HUES64 (cell line): ENCODE results near the gene FRY.

ENCODE experiments used
- H3K27ac ChIP-seq: 2 replicates; pipeline ENCODE4 v1.7.0; 2013; ENCODE audit warnings: low read depth, low read length, inconsistent platforms
- H3K27me3 ChIP-seq: 2 replicates; pipeline ENCODE4 v1.6.1; 2013; ENCODE audit warnings: mild to moderate bottlenecking, low read length; ENCODE audit not compliant: insufficient read depth
- H3K36me3 ChIP-seq: 2 replicates; pipeline ENCODE4 v1.6.1; 2013; ENCODE audit warnings: mild to moderate bottlenecking, low read length; ENCODE audit not compliant: insufficient read depth
- H3K4me1 ChIP-seq: 2 replicates; pipeline ENCODE4 v1.6.1; 2013; ENCODE audit warnings: mild to moderate bottlenecking, low read length, moderate library complexity; ENCODE audit not compliant: insufficient read depth
- H3K4me3 ChIP-seq: 2 replicates; pipeline ENCODE4 v1.5.1; 2013; ENCODE audit warnings: mild to moderate bottlenecking, low read length, moderate library complexity
- H3K9ac ChIP-seq: 2 replicates; pipeline ENCODE4 v1.6.1; 2013; ENCODE audit warnings: mild to moderate bottlenecking, low read depth, low read length
- H3K9me3 ChIP-seq: 2 replicates; pipeline ENCODE4 v1.6.1; 2013; ENCODE audit warnings: low read depth, low read length; ENCODE audit not compliant: insufficient read depth
- WGBS: fragments of 150-250, 120-280 bp; methylation state at CpG from one replicate; pipeline ENCODE4 v1.1.7; 2013; ENCODE audit warnings: missing lambda C conversion rate; 5-methylcytosine and 5-hydroxymethylcytosine counted together

Gene FRY

DNA sequence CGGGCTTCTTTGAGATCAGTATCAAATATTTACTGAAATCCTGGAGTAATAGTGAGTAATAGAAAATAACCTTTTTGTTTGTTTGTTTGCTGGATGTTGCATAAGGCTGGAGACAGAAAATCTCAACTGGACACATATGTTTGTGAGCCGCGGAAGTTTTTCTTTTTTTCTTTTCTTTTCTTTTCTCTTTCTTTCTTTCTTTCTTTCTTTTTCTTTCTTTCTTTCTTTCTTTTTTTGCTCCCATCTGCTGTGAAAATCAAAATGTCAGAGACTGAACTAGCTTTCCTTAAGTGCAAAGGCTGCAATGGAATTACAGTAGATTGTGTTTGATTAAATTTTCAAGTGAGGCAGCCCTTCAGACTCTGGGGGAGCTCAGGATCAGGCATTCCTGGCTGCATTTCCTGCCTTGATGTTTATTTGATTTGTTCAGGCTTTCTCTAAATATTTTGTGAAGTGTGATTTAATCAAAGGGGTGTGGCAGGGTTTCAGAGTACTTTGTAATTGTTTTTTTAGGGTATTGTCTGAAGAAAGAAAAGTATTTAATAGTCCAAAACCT lies 319 bp downstream of the FRY start:
- Histone ChIP-seq H3K4me3 (peak overlapping the region; percentile 77), H3K36me3 (no peaks in the 10 kb centered on the region), H3K27me3 (no peaks in the 10 kb centered on the region), H3K9ac (peak overlapping the region; percentile 62; the same call in 1 of the 2 replicates), H3K4me1 (peaks cover 33% of the 10 kb centered on the region), H3K27ac (peak overlapping the region; percentile 73; the same call in 1 of the 2 replicates), H3K9me3 (no peaks in the 10 kb centered on the region)
- 51% methylated on average over 3 of the region's 3 CpGs for WGBS

DNA sequence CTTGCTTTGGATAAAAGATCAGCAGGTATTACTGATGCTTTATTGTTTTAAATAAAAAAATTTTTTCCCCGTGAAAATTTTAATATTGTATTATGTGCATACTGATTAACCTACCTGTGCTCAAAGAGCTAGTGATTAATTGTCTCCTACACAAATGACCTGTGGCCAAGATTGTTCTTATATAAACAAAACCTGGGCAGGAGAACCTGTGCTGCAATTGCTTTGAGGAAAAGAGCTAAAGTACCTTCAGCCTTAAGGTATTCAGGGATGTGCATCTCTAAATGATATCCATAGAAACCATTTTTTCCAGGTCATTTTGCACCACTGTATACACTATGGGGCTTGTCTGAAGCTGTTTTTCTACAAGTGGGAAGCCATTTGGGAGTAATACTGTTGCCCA lies 1.2 kb downstream of the FRY start:
- Histone ChIP-seq H3K27ac (no peak overlapping the region), H3K4me1 (peaks cover 31% of the 10 kb centered on the region), H3K9me3 (no peaks in the 10 kb centered on the region), H3K4me3 (no peak overlapping the region), H3K27me3 (no peaks in the 10 kb centered on the region), H3K36me3 (no peaks in the 10 kb centered on the region), H3K9ac (no peak overlapping the region)
- WGBS, result no CpG with 5 or more reads among the region's 1 CpG

DNA sequence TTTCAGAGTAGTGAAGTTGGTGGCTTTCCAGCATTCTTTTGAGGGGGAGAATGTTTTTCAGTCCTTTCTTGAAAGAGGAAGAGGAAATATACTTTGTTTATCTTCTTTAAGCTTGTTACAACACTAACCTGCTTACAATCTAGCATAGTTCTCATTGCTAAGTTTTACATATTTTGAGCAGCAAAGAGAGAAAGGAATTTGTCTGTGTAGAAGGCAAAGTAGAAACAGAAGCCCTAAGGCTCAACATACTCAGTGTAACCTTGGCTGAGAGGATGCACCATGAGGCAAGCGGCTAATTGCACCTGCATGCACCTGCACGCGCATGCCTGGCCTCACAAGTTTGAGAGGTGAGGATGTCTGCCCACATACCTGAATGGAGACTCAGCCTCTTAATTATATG lies 2.2 kb downstream of the FRY start:
- Histone ChIP-seq H3K36me3 (no peaks in the 10 kb centered on the region), H3K27ac (no peak overlapping the region), H3K4me1 (peaks cover 25% of the 10 kb centered on the region), H3K9ac (no peak overlapping the region), H3K27me3 (no peaks in the 10 kb centered on the region), H3K4me3 (no peak overlapping the region), H3K9me3 (no peaks in the 10 kb centered on the region)
- WGBS, result 100% methylated on average over 3 of the region's 3 CpGs

DNA sequence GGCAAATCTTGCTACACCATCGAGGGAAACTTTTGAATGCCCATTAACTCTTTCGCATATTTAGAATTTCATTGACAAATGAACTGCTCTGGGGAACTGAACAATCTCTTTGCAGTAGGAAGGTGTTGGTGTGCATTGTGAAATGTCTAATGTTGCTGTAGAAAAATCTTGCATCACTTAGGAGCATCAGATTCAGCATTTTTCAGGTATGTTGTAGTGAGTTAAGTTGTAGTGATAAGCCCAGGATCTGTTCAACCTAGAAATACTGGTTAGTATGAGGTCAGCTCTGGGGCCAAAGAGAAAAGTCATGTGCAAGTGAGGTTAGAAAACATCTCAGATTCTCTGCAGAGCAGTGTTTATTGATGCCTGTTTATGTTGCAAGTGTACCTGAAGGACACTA lies 4.1 kb downstream of the FRY start:
- H3K9ac ChIP-seq, result no peak overlapping the region
- no peak overlapping the region for H3K27ac ChIP-seq
- H3K27me3 ChIP-seq, result no peaks in the 10 kb centered on the region
- no peaks in the 10 kb centered on the region for H3K36me3 ChIP-seq
- no peaks in the 10 kb centered on the region for H3K9me3 ChIP-seq
- no peak overlapping the region for H3K4me3 ChIP-seq
- H3K4me1 ChIP-seq, result peaks cover 11% of the 10 kb centered on the region
- 92% methylated on average over 2 of the region's 2 CpGs for WGBS

DNA sequence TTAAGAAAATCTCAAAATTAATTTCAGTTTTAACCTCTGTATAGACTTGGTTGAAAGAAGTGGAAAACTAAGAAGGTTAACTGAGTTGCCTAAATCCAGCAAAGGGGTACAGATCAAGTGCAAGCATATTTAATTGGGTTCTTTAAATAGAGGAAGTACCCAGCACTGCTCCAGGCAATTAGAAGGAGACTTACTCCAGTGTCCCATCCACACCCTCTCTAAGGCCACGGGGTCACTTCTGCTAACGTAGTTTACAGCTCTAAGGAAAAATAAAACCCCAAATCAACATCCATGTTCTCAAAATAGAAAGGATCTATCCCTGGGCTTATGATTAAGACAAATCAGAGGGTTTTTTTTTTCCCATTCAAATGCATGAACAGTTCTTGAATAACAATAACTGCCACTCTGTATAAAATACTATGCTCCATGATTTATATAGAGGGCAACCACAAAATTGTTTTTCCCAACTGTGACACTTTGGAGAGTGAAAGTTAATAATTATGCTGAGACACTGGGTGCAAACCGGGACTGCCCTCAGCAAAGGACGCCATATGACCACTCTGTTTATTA lies 4.6 kb downstream of the FRY start:
- Histone ChIP-seq H3K4me1 (peaks cover 10% of the 10 kb centered on the region; the same call in 1 of the 2 replicates), H3K4me3 (no peak overlapping the region), H3K9me3 (no peaks in the 10 kb centered on the region), H3K27ac (no peak overlapping the region), H3K27me3 (no peaks in the 10 kb centered on the region), H3K9ac (no peak overlapping the region), H3K36me3 (no peaks in the 10 kb centered on the region)
- 88% methylated on average over 4 of the region's 4 CpGs for WGBS

DNA sequence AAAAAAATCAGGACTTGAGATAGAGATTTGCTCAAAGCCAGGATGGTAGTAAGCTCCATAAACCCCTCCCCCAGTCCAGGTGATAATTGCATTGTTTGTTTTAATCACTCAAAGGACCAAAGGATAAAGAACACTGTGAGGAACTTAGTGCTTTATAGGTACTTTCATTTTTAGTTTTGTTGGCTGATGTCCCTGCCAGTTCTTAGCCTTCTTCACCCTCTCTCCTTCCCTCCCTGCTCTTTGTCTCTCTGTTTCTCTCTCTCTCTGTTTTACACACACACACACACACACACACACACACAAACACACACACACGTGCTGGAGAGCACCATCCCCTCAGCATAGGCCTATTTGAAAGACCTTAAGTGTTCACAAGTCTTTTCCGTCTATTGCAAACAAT lies 5.2 kb downstream of the FRY start:
- H3K9me3 ChIP-seq, result no peaks in the 10 kb centered on the region
- WGBS, result 55% methylated on average over 2 of the region's 2 CpGs
- no peak overlapping the region for H3K27ac ChIP-seq
- no peaks in the 10 kb centered on the region for H3K27me3 ChIP-seq
- peaks cover 10% of the 10 kb centered on the region; the same call in 1 of the 2 replicates for H3K4me1 ChIP-seq
- H3K36me3 ChIP-seq, result no peaks in the 10 kb centered on the region
- no peak overlapping the region for H3K4me3 ChIP-seq
- no peak overlapping the region for H3K9ac ChIP-seq

DNA sequence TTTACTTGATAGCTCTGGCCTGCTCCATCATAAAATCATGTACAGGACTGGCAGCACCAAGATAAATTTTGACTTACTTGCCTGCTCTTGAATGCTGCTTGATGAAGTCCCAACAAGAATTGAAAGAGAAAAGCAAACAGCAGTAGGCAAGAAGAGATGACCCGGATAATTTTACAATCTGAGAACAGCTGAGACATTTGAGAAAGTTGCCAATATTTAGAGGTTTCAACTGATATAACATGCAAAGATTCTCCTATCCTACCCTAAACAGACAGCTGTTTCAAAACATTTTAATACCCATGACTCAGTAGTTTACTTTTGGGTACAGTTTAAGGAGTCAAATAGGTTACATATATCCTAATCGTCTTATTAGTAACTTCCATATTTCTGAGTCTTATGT lies 5.9 kb downstream of the FRY start:
- Histone ChIP-seq H3K9ac (no peak overlapping the region), H3K9me3 (no peaks in the 10 kb centered on the region), H3K36me3 (no peaks in the 10 kb centered on the region), H3K27ac (no peak overlapping the region), H3K4me3 (no peak overlapping the region), H3K4me1 (peaks cover 10% of the 10 kb centered on the region; the same call in 1 of the 2 replicates), H3K27me3 (no peaks in the 10 kb centered on the region)
- 100% methylated on average over 1 of the region's 2 CpGs for WGBS

DNA sequence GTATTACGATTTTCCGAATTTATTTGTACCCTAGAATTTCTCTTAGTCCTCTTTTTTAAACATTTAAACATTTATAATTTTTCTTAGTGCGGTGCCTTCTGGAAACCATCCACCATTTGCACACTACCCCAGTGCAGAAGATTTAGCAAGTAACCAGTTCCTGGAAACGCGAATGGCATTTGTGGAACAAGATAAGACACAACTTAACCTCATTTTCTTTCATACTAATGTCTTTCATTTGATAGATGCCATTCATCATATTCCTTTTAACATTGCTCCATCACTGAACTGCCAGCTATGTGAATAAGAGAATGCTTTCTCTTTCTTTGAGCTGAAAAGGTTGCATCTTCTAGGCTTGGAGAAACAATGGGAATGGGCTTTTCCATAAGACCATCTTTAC lies 6.8 kb downstream of the FRY start:
- Histone ChIP-seq H3K4me1 (peaks cover 10% of the 10 kb centered on the region; the same call in 1 of the 2 replicates), H3K9me3 (no peaks in the 10 kb centered on the region), H3K4me3 (no peak overlapping the region), H3K27ac (no peak overlapping the region), H3K36me3 (no peaks in the 10 kb centered on the region), H3K9ac (no peak overlapping the region), H3K27me3 (no peaks in the 10 kb centered on the region)
- 94% methylated on average over 5 of the region's 5 CpGs for WGBS

DNA sequence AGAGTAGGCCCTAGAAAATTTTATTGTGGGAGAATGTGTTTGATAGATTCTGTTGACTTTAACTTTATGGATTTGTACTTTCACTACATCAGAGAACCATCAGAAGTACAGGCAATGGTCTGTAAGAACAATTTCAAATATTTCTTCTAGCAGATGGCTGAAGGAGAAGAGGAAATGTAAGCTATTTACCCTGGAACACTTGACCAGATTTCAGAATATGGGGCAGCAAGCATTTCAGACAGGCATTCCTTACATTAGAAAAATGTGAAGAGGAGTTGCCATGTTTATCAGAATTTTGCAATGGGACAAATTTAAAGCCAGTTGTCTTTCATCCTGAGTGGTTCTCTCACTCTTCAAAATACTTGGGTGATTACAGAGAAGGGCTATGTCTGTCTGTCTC lies 7.5 kb downstream of the FRY start:
- H3K36me3 ChIP-seq, result no peaks in the 10 kb centered on the region

DNA sequence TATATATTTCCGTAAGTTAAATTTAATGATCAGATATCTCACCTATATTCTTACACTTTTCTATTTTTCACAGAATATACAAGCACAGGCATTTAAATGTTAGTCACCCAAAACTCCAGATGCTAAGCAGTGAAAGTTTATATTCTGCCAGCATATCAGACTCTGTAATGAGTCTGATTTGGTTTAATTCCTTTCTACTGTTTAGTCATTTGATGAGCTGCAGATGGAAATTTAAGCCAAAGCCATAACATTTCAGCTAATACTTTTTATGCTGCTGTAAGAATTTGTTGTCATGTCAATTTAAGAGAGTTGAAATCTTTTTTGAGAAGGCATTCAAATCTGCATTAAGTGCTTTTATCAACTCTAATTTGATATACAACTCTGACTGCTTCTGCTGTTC lies 8.0 kb downstream of the FRY start:
- H3K4me1 ChIP-seq, result peaks cover 10% of the 10 kb centered on the region; the same call in 1 of the 2 replicates
- WGBS, result 100% methylated on average over 1 of the region's 1 CpG

More for the DNA sequence above, 7.5 kb downstream of the FRY start:
- Histone ChIP-seq H3K27me3 (no peaks in the 10 kb centered on the region), H3K27ac (no peak overlapping the region), H3K9me3 (no peaks in the 10 kb centered on the region), H3K4me3 (no peak overlapping the region), H3K9ac (no peak overlapping the region), H3K4me1 (peaks cover 10% of the 10 kb centered on the region; the same call in 1 of the 2 replicates)

DNA sequence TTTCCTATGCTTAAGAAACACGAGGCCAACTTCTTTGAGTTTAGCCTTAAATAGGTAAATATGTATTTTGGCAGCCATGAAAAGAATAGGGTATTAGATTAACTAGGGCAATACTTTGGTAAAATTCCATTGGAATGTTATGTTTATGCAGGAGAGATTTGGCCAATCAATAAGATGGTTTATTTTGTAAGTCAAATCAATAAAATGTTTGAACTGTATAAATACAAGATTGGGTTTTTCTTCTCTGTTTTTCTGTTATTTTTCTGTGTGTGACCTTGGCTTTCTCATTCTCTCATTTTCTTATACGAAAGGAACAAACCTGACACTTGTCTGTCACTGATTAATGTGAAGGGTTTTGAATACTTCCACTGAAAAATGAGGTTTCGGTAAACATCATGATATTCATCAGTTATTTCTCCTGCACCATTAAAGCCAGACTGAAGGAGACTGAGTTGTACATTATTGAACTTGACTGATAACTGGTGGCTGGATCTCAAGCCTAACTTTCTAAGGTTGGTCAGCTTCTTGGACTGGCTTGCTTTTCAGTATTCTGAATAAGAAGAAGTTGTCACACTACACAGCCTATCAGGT lies 8.6 kb downstream of the FRY start:
- WGBS, result 100% methylated on average over 3 of the region's 3 CpGs
- no peak overlapping the region for H3K27ac ChIP-seq
- no peaks in the 10 kb centered on the region for H3K9me3 ChIP-seq
- H3K4me1 ChIP-seq, result peaks cover 10% of the 10 kb centered on the region; the same call in 1 of the 2 replicates
- H3K4me3 ChIP-seq, result no peak overlapping the region
- H3K27me3 ChIP-seq, result no peaks in the 10 kb centered on the region
- H3K9ac ChIP-seq, result no peak overlapping the region
- no peaks in the 10 kb centered on the region for H3K36me3 ChIP-seq

More for the DNA sequence above, 8.0 kb downstream of the FRY start:
- H3K27me3 ChIP-seq, result no peaks in the 10 kb centered on the region
- no peak overlapping the region for H3K9ac ChIP-seq
- H3K36me3 ChIP-seq, result no peaks in the 10 kb centered on the region
- no peak overlapping the region for H3K4me3 ChIP-seq
- H3K9me3 ChIP-seq, result no peaks in the 10 kb centered on the region
- H3K27ac ChIP-seq, result no peak overlapping the region
